ENCODE results near the gene ELOVL3. TPM values are rescaled to one million over a fixed set of nuclear protein-coding genes. Genes with fewer than 3 reads are reported as not detected.

Gene ELOVL3
- total and polyA plus RNA-seq, 10 of the 15 experiments (the other 5 are each of a cell fraction or from before 2014, with no cell fraction given): 0.10 to 0.18 (median 0.11) TPM; not detected in 7

DNA sequence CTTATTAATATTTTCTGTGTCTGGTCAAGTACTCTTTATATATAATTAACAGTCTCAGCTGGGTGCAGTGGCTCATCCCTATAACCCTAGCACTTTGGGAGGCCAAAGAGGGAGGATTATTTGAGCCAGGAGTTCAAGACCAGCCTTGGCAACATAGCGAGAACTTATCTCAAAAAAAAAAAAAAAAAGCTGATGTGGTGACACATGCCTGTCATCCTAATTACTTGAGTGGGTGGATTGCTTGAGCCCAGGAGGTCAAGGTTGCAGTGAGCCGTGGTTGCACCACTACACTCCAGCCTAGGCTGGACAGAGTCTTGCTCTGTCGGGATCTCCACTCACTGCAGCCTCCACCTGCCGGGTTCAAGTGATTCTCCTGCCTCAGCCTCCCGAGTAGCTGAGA is 6.7 kb upstream of the ELOVL3 start:
- in situ Hi-C loops (cut with MboI) (no loop called here), intact Hi-C loops (cut with micrococcal nuclease; ENCODE audit: unreplicated experiment) (no loop called here)
- ChIA-PET RAD21 (ENCODE audit: unreplicated experiment) (interaction anchor here (0.8 to 4.2 kb wide), 3 partner anchors 11 to 179 kb away, joined by 3 to 25 read pairs (median 3); no protein-coding TSS in a partner anchor), CTCF (interaction anchor here (1.1 to 4.9 kb wide), 7 partner anchors 11 to 260 kb away, joined by 3 to 51 read pairs (median 8); no protein-coding TSS in a partner anchor), SMC1A (ENCODE audit: uncharacterized antibody, unreplicated experiment) (interaction anchor here (0.8 to 3.2 kb wide), 5 partner anchors 11 to 375 kb away, joined by 3 to 19 read pairs (median 3); no protein-coding TSS in a partner anchor), POLR2A (interaction anchor here (0.8 kb wide), 1 partner anchor 30 kb away, joined by 5 read pairs; no protein-coding TSS in a partner anchor)
- 27% methylated on average over 5 of the region's 5 CpGs for WGBS (ENCODE audit: insufficient coverage, insufficient replicate concordance, low lambda C conversion rate, missing lambda C conversion rate)
- DNase-seq (ENCODE audit: low read depth, low spot score) (no peak), ATAC-seq (no peak), FAIRE-seq (no peak)
- no peak overlapping the region for H3K4me2 ChIP-seq (ENCODE audit: control insufficient read depth, insufficient read depth)
- H3K27ac ChIP-seq (ENCODE audit: control insufficient read depth, insufficient read depth): no peak overlapping the region
- no peaks in the 10 kb centered on the region for H3K9me3 ChIP-seq (replicated peaks; ENCODE audit: control insufficient read depth, insufficient read depth, low read length)
- no peaks in the 10 kb centered on the region for H3K27me3 ChIP-seq (replicated peaks in 1 of 2; ENCODE audit: control insufficient read depth in 2 of 2, insufficient read depth in 2 of 2, low read length in 1 of 2)
- H3K4me3 ChIP-seq: no peak overlapping the region
- H2AFZ ChIP-seq (ENCODE audit: control insufficient read depth, low read depth, low read length): no peak overlapping the region
- no peaks in the 10 kb centered on the region for H3K79me2 ChIP-seq (ENCODE audit: control insufficient read depth, insufficient read depth, low read length)
- TF ChIP-seq NFIC (IDR thresholded peaks at IDR 0.05; ENCODE audit: low read depth, low read length) (no peak), SUZ12 (IDR thresholded peaks at IDR 0.05; ENCODE audit: unreplicated experiment) (no peak), RAD51 (IDR thresholded peaks at IDR 0.05) (no peak), NFYB (IDR thresholded peaks at IDR 0.05; ENCODE audit: insufficient read depth, low read depth, low read length) (no peak), TCF12 (IDR thresholded peaks at IDR 0.05; ENCODE audit: low read depth, low read length) (no peak), BHLHE40 (IDR thresholded peaks at IDR 0.05; ENCODE audit: borderline replicate concordance in 1 of 2, low read depth in 2 of 2, low read length in 1 of 2) (peak in 1 of 2 experiments; percentile 14; a peak in 1 of 4 replicates), RFX5 (IDR thresholded peaks at IDR 0.05; ENCODE audit: low read depth, low read length) (no peak)
- TF ChIP-seq, protein P1, sequence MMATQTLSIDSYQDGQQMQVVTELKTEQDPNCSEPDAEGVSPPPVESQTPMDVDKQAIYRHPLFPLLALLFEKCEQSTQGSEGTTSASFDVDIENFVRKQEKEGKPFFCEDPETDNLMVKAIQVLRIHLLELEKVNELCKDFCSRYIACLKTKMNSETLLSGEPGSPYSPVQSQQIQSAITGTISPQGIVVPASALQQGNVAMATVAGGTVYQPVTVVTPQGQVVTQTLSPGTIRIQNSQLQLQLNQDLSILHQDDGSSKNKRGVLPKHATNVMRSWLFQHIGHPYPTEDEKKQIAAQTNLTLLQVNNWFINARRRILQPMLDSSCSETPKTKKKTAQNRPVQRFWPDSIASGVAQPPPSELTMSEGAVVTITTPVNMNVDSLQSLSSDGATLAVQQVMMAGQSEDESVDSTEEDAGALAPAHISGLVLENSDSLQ (IDR thresholded peaks at IDR 0.05): peak; percentile 29; the same call in 1 of the 2 replicates
- no TSS peak for BruUV-seq (replicated peaks)
- no peak overlapping the region for H3K9ac ChIP-seq (ENCODE audit: control insufficient read depth, insufficient read depth, low read length)
- H4K20me1 ChIP-seq (ENCODE audit: control insufficient read depth, insufficient read depth): no peaks in the 10 kb centered on the region
- no peaks in the 10 kb centered on the region for H3K4me1 ChIP-seq (ENCODE audit: control insufficient read depth, insufficient read depth, low read length)
- no peaks in the 10 kb centered on the region for H3K36me3 ChIP-seq (ENCODE audit: control insufficient read depth in 2 of 2, insufficient read depth in 2 of 2, low read length in 1 of 2)
